Liver (tissue), 9 donors: Measurements from ENCODE around the gene SLC16A10. TPM values are rescaled to one million over a fixed set of nuclear protein-coding genes. Genes with fewer than 3 reads are reported as not detected.

Experiments
- DNase-seq: peaks from one replicate; pipeline ENCODE4 v3.0.0-alpha.2; 2017; ENCODE audit warnings: low spot score
- H3K27ac ChIP-seq, 2 donors: one replicate each; pipeline ENCODE4 v1.7.0; 2013; ENCODE audit warnings: inconsistent platforms in 2 of 2, low read length in 2 of 2, control low read depth in 1 of 2, low read depth in 1 of 2, mild to moderate bottlenecking in 1 of 2
- H3K27me3 ChIP-seq, 4 donors: one replicate each; pipeline versions ENCODE4 v1.6.1 to v1.7.0; 2013; ENCODE audit warnings: low read length in 3 of 4, inconsistent platforms in 1 of 4, mild to moderate bottlenecking in 1 of 4, moderate library complexity in 1 of 4; ENCODE audit not compliant: control insufficient read depth in 4 of 4, insufficient read depth in 4 of 4
- H3K36me3 ChIP-seq, 4 donors: one replicate each; pipeline versions ENCODE4 v1.6.1 to v1.7.0; 2013; ENCODE audit warnings: low read length in 3 of 4, mild to moderate bottlenecking in 3 of 4, low read depth in 1 of 4, moderate library complexity in 1 of 4; ENCODE audit not compliant: control insufficient read depth in 4 of 4, insufficient read depth in 3 of 4
- H3K4me1 ChIP-seq, 4 donors: one replicate each; pipeline versions ENCODE4 v1.6.1 to v1.7.0; 2013; ENCODE audit warnings: low read length in 3 of 4, mild to moderate bottlenecking in 3 of 4, moderate library complexity in 1 of 4; ENCODE audit not compliant: control insufficient read depth in 4 of 4, insufficient read depth in 4 of 4
- H3K4me3 ChIP-seq, 3 donors: one replicate each; pipeline versions ENCODE4 v1.6.1 to v1.7.0; 2013; ENCODE audit warnings: low read length in 3 of 3, control low read depth in 1 of 3, low read depth in 1 of 3, mild to moderate bottlenecking in 1 of 3
- H3K9ac ChIP-seq, 2 donors: one replicate each; pipeline ENCODE4 v1.7.0; 2013; ENCODE audit warnings: low read length in 2 of 2, mild to moderate bottlenecking in 2 of 2, moderate library complexity in 2 of 2, control low read depth in 1 of 2, low read depth in 1 of 2
- H3K9me3 ChIP-seq, 4 donors: one replicate each; pipeline versions ENCODE4 v1.6.1 to v1.7.0; 2013; ENCODE audit warnings: low read length in 3 of 4; ENCODE audit not compliant: control insufficient read depth in 4 of 4
- EGR1 ChIP-seq, 2 donors: IDR thresholded peaks; 2 replicates each; pipeline ENCODE4 v1.6.1; 2016 to 2018; ENCODE audit warnings: antibody characterized with exemption in 2 of 2, low read depth in 2 of 2
- FOXA2 ChIP-seq: IDR thresholded peaks from 2 replicates; pipeline ENCODE4 v1.6.1; 2016; ENCODE audit warnings: antibody characterized with exemption
- GABPA ChIP-seq, 2 donors: IDR thresholded peaks in 1 of 2; conservative IDR thresholded peaks in 1 of 2; 2 replicates each; pipeline ENCODE4 v1.6.1; 2016; ENCODE audit warnings: antibody characterized with exemption in 2 of 2, mild to moderate bottlenecking in 1 of 2, moderate library complexity in 1 of 2
- HNF4A ChIP-seq, 2 donors: conservative IDR thresholded peaks; 2 replicates each; pipeline ENCODE4 v1.6.1; 2016; ENCODE audit warnings: antibody characterized with exemption in 2 of 2, mild to moderate bottlenecking in 2 of 2
- HNF4G ChIP-seq: IDR thresholded peaks from 2 replicates; pipeline ENCODE4 v1.6.1; 2016; ENCODE audit warnings: antibody characterized with exemption
- TAF1 ChIP-seq: conservative IDR thresholded peaks from 2 replicates; pipeline ENCODE4 v1.6.1; 2016; ENCODE audit warnings: antibody characterized with exemption, mild to moderate bottlenecking
- YY1 ChIP-seq: IDR thresholded peaks from 2 replicates; pipeline ENCODE4 v1.6.1; 2016; ENCODE audit warnings: antibody characterized with exemption, mild to moderate bottlenecking
- WGBS: extraction: QIAGEN DNeasy Blood & Tissue Kit; methylation state at CpG from one replicate; pipeline ENCODE4 v1.1.7; 2013; 5-methylcytosine and 5-hydroxymethylcytosine counted together
- polyA plus RNA-seq, 2 donors: library from polyadenylated mRNA; stranded (reverse) in 1 of 2; unstranded in 1 of 2; fragments of 200-250 nt in 1 of 2; fragments of >200 nt in 1 of 2; fragmentation: Nextera tagmentation in 1 of 2; extraction: Ambion mirVana in 1 of 2; gene quantifications; one replicate each; pipeline versions ENCODE4 v1.2.1 to v1.2.3, GENCODE V29; 2013 to 2015
- total RNA-seq, 2 donors: library from RNA; depleted of rRNA; stranded (reverse); fragments of >200 nt; gene quantifications; one replicate each; pipeline ENCODE4 v1.2.3, GENCODE V29; 2014
- TF ChIP-seq, protein P1 (sequence below): IDR thresholded peaks from 2 replicates; pipeline ENCODE4 v1.6.1; 2016; ENCODE audit warnings: antibody characterized with exemption, mild to moderate bottlenecking
- TF ChIP-seq, protein P2 (sequence below): IDR thresholded peaks from 2 replicates; pipeline ENCODE4 v1.6.1; 2016; ENCODE audit warnings: antibody characterized with exemption
- TF ChIP-seq, protein P3 (sequence below): IDR thresholded peaks from 2 replicates; pipeline ENCODE4 v1.6.1; 2016; ENCODE audit warnings: antibody characterized with exemption
- TF ChIP-seq, protein P4 (sequence below): fragments of 150-350 bp; IDR thresholded peaks from 2 replicates; pipeline ENCODE4 v1.5.1; 2017; ENCODE audit warnings: improper control_type of control experiment, low read depth, low read length; ENCODE audit not compliant: missing input control
- donor health status: healthy.
- donor health status: healthy.
- donor health status: healthy.
- donor health status: healthy.
- donor health status: healthy.

The SLC16A10 gene
- total and polyA plus RNA-seq, 4 donors = 1.8 to 16.7 (median 8.4) TPM

DNA sequence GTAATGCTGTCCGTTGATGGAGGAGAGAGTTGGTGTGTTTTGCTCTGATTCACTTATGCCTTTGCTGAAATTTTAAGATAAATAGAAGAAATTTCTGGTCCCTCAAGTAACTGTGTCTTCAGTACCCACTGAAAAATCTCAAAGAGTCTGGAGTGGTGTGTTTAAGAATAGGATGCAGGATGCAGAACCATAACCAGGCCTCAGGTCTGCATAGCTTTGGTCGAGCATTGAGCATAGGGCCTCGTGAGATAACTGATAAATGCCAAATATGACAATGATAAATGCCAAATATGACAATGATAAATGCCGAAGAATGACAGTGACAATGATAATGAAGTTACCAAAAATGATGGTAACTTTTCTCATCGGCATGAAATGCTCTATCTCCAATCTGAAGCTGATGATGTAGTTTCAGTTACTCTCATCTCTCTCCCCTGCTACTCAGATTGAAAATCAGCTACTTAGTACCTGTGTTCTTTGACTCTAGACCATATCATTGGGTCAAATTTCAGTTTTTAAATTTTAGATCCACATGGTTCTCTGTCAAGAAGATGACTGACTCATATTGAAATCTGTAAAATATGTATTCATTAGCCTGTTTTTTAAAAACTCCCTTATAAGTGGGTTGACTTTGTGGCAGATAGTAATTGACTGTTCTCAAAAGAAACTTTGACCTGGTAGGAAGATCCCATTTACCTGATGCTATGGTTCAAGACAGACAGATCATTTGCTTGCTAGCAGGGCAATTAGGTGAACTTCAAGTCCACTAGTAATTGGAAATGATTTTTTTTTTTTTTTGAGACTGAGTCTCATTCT is 96.6 kb downstream of the SLC16A10 start:
- H3K4me1 ChIP-seq = peaks cover 0 to 10% (median 2%) of the 10 kb centered on the region in 4 donors
- H3K27me3 ChIP-seq = no peaks in the 10 kb centered on the region
- no peak overlapping the region for H3K9ac ChIP-seq
- H3K9me3 ChIP-seq = no peaks in the 10 kb centered on the region
- 82% methylated on average over 5 of the region's 5 CpGs for WGBS
- no peak overlapping the region for H3K4me3 ChIP-seq
- no peak for DNase-seq
- H3K36me3 ChIP-seq = no peaks in the 10 kb centered on the region
- no peak overlapping the region for H3K27ac ChIP-seq
- TF ChIP-seq, protein P1, sequence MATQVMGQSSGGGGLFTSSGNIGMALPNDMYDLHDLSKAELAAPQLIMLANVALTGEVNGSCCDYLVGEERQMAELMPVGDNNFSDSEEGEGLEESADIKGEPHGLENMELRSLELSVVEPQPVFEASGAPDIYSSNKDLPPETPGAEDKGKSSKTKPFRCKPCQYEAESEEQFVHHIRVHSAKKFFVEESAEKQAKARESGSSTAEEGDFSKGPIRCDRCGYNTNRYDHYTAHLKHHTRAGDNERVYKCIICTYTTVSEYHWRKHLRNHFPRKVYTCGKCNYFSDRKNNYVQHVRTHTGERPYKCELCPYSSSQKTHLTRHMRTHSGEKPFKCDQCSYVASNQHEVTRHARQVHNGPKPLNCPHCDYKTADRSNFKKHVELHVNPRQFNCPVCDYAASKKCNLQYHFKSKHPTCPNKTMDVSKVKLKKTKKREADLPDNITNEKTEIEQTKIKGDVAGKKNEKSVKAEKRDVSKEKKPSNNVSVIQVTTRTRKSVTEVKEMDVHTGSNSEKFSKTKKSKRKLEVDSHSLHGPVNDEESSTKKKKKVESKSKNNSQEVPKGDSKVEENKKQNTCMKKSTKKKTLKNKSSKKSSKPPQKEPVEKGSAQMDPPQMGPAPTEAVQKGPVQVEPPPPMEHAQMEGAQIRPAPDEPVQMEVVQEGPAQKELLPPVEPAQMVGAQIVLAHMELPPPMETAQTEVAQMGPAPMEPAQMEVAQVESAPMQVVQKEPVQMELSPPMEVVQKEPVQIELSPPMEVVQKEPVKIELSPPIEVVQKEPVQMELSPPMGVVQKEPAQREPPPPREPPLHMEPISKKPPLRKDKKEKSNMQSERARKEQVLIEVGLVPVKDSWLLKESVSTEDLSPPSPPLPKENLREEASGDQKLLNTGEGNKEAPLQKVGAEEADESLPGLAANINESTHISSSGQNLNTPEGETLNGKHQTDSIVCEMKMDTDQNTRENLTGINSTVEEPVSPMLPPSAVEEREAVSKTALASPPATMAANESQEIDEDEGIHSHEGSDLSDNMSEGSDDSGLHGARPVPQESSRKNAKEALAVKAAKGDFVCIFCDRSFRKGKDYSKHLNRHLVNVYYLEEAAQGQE = no peak
- TF ChIP-seq GABPA (IDR thresholded peaks at IDR 0.05 in 1 of 2, conservative IDR thresholded peaks at IDR 0.05 in 1 of 2) (no peak), HNF4G (no peak), EGR1 (IDR thresholded peaks at IDR 0.05; ENCODE audit: low read depth in 2 of 2) (no peak)
- TF ChIP-seq, protein P2, sequence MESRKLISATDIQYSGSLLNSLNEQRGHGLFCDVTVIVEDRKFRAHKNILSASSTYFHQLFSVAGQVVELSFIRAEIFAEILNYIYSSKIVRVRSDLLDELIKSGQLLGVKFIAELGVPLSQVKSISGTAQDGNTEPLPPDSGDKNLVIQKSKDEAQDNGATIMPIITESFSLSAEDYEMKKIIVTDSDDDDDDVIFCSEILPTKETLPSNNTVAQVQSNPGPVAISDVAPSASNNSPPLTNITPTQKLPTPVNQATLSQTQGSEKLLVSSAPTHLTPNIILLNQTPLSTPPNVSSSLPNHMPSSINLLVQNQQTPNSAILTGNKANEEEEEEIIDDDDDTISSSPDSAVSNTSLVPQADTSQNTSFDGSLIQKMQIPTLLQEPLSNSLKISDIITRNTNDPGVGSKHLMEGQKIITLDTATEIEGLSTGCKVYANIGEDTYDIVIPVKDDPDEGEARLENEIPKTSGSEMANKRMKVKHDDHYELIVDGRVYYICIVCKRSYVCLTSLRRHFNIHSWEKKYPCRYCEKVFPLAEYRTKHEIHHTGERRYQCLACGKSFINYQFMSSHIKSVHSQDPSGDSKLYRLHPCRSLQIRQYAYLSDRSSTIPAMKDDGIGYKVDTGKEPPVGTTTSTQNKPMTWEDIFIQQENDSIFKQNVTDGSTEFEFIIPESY = no peak

DNA sequence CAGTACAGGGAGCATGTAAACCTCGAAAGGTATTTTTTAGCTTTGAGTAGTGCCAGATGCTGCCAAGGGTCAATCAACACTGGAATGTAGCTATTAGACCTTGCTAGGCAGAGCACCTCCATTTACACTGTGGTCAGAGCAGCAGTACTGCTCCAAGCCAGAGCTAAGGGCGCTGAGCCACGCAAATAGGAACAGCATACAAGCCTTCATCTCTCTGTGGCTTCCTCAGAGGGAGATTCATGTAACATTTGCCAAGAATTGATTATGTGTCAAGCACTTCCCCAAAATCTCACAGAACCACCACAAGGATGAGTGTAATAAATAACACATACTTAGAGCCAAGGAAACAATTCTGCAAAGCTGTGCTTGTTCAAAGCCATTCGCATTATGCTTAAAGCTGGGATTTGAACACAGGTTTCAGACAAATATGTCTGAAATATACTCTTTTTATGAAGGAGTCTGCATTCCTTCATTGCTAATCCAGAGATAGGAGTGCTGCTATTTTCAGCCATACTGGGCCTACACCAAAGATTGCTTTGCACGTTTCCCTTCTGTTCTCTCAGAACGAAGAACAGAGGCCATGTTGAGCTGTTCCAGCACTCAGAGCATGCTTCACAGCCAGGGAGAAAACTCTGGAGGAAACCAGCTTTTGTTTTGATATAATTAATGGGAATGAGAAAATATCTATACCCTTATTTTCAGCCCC is 97.7 kb downstream of the SLC16A10 start:
- Histone ChIP-seq H3K27me3 (no peaks in the 10 kb centered on the region), H3K9me3 (no peaks in the 10 kb centered on the region), H3K27ac (no peak overlapping the region), H3K4me3 (no peak overlapping the region), H3K4me1 (peaks cover under 1 to 9% (median 6%) of the 10 kb centered on the region in 4 donors), H3K9ac (no peak overlapping the region), H3K36me3 (no peaks in the 10 kb centered on the region)
- DNase-seq = no peak
- TF ChIP-seq, protein P2 = no peak
- TF ChIP-seq HNF4G (no peak), TAF1 (no peak), FOXA2 (no peak), YY1 (no peak), HNF4A (conservative IDR thresholded peaks at IDR 0.05) (no peak), EGR1 (IDR thresholded peaks at IDR 0.05; ENCODE audit: low read depth in 2 of 2) (no peak)
- TF ChIP-seq, protein P3, sequence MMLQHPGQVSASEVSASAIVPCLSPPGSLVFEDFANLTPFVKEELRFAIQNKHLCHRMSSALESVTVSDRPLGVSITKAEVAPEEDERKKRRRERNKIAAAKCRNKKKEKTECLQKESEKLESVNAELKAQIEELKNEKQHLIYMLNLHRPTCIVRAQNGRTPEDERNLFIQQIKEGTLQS = no peak
- TF ChIP-seq, protein P4, sequence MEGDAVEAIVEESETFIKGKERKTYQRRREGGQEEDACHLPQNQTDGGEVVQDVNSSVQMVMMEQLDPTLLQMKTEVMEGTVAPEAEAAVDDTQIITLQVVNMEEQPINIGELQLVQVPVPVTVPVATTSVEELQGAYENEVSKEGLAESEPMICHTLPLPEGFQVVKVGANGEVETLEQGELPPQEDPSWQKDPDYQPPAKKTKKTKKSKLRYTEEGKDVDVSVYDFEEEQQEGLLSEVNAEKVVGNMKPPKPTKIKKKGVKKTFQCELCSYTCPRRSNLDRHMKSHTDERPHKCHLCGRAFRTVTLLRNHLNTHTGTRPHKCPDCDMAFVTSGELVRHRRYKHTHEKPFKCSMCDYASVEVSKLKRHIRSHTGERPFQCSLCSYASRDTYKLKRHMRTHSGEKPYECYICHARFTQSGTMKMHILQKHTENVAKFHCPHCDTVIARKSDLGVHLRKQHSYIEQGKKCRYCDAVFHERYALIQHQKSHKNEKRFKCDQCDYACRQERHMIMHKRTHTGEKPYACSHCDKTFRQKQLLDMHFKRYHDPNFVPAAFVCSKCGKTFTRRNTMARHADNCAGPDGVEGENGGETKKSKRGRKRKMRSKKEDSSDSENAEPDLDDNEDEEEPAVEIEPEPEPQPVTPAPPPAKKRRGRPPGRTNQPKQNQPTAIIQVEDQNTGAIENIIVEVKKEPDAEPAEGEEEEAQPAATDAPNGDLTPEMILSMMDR = no peak
- WGBS = 80% methylated on average over 6 of the region's 6 CpGs
